Stomach (tissue), 9 donors: ENCODE results near the gene RCOR1. TPM values are rescaled to one million over a fixed set of nuclear protein-coding genes. Genes with fewer than 3 reads are reported as not detected.
"Not testable (repeated sequence)": the region's sequence is repeated elsewhere in the genome, so short reads cannot be mapped to it uniquely, and the experiment has no call there.

ENCODE experiments used
- DNase-seq, 2 donors: peaks; one replicate each; pipeline versions ENCODE4 v3.0.0 to v3.0.0-alpha.2; 2013 to 2019
- H3K27ac ChIP-seq, 5 donors: fragments of 200-600 bp in 4 of 5; sonication (generic) in 4 of 5; one replicate each; pipeline ENCODE4 v1.5.1; 2013 to 2019; ENCODE audit warnings: mild to moderate bottlenecking in 1 of 5, moderate library complexity in 1 of 5
- H3K27me3 ChIP-seq, 3 donors: fragments of 200-600 bp; sonication (generic); one replicate each; pipeline ENCODE4 v1.5.1; 2017 to 2019; ENCODE audit warnings: mixed run types in 1 of 3
- H3K36me3 ChIP-seq, 4 donors: fragments of 200-600 bp; sonication (generic); 1 replicate in 3 of 4; 2 replicates in 1 of 4; pipeline ENCODE4 v1.5.1; 2016 to 2019
- H3K4me1 ChIP-seq, 4 donors: fragments of 200-600 bp; sonication (generic); one replicate each; pipeline ENCODE4 v1.5.1; 2016 to 2019
- H3K4me3 ChIP-seq, 4 donors: fragments of 200-600 bp; sonication (generic) in 3 of 4; one replicate each; pipeline ENCODE4 v1.5.1; 2016 to 2019; ENCODE audit warnings: mild to moderate bottlenecking in 1 of 4
- H3K9me3 ChIP-seq, 4 donors: fragments of 200-600 bp; sonication (generic); one replicate each; pipeline ENCODE4 v1.5.1; 2016 to 2019
- CTCF ChIP-seq, 7 experiments: fragments of 450-650 bp in 4 of 7; fragments of 200-600 bp in 3 of 7; sonication (generic) in 3 of 7; IDR thresholded peaks; one replicate each; pipeline ENCODE4 v1.5.1; 2016 to 2019; ENCODE audit warnings: antibody characterized with exemption in 7 of 7, control low read depth in 2 of 7, mild to moderate bottlenecking in 1 of 7
- EP300 ChIP-seq: sonication (generic); formaldehyde crosslinking; IDR thresholded peaks from one replicate; pipeline ENCODE4 v1.6.1; 2017; ENCODE audit warnings: antibody characterized with exemption
- POLR2A ChIP-seq, 4 donors: fragments of 450-650 bp; IDR thresholded peaks; one replicate each; pipeline ENCODE4 v1.6.1; 2016; ENCODE audit warnings: antibody characterized with exemption in 4 of 4, control low read depth in 2 of 4, mild to moderate bottlenecking in 1 of 4, moderate library complexity in 1 of 4
- POLR2AphosphoS5 ChIP-seq, 3 donors: sonication (generic); formaldehyde crosslinking; IDR thresholded peaks; one replicate each; pipeline ENCODE4 v1.6.1; 2016; ENCODE audit warnings: antibody characterized with exemption in 3 of 3
- WGBS, 5 donors: extraction: QIAGEN DNeasy Blood & Tissue Kit in 3 of 5; methylation state at CpG; one replicate each; pipeline versions ENCODE4 v1.1.5 to v1.1.7; 2013 to 2018; 5-methylcytosine and 5-hydroxymethylcytosine counted together
- intact Hi-C: fragments of 100-400 bp; cut with DNase I; formaldehyde crosslinking; loops from one replicate; pipeline ENCODE4 v1.15.1; 2023; ENCODE audit warnings: low total_unique reads
- polyA plus RNA-seq, 3 donors: library from polyadenylated mRNA; stranded (reverse); fragments of 200-250 nt; gene quantifications; one replicate each; pipeline ENCODE4 v1.2.3, GENCODE V29; 2013
- total RNA-seq, 5 donors: library from RNA; depleted of rRNA; stranded (reverse); fragments of >200 nt; gene quantifications; one replicate each; pipeline versions ENCODE4 v1.1.0 to v1.2.3, GENCODE V29; 2014 to 2016
- donor health status: healthy with polysubstance abuse.
- donor health status: Bipolar disorder and iron deficiency.
- donor health status: healthy.

Gene RCOR1
- total and polyA plus RNA-seq, 8 donors = 4.9 to 60.7 (median 8.3) TPM

DNA sequence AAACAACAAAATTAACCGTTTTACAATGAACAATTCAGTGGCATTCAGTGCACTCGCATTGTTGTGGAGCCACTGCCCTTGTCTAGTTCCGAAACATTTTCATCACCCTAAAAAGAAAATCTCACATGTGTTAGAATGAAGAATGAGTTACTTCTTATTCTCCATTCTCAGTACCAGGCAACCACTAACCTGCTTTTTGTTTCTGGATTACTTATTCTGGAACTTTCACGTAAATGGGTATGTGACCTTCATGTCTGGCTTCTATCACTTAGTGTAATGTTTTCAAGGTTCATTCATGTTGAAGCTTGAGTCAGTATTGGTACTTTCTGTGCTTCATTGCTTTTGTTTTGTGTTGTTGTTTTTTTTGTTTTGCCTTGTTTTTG is 15.6 kb downstream of the RCOR1 start:
- 78 to 93% (median 88%) methylated on average over 4 of the region's 4 CpGs for WGBS, 5 donors
- Histone ChIP-seq H3K36me3 (peaks cover 0 to 6% (median 0%) of the 10 kb centered on the region in 4 donors), H3K27ac (no peak overlapping the region), H3K27me3 (no peaks in the 10 kb centered on the region), H3K4me3 (no peak overlapping the region), H3K9me3 (no peaks in the 10 kb centered on the region), H3K4me1 (peaks cover 0 to 53% (median 29%) of the 10 kb centered on the region in 4 donors)
- DNase-seq = no peak
- TF ChIP-seq EP300 (no peak), POLR2A (IDR thresholded peaks at IDR 0.05) (no peak), CTCF (IDR thresholded peaks at IDR 0.05) (no peak), POLR2AphosphoS5 (IDR thresholded peaks at IDR 0.05) (no peak)
- intact Hi-C loops = no loop called here

GRCh38 chr14:102610968-102611811 is 18.7 kb downstream of the RCOR1 start:
- H3K36me3 ChIP-seq = peaks cover 0 to 6% (median 0%) of the 10 kb centered on the region in 4 donors
- H3K4me1 ChIP-seq = peaks cover 0 to 26% (median 17%) of the 10 kb centered on the region in 4 donors
- no peak for DNase-seq
- no peak for TF ChIP-seq POLR2AphosphoS5 (IDR thresholded peaks at IDR 0.05)
- no peak for TF ChIP-seq EP300
- TF ChIP-seq POLR2A (IDR thresholded peaks at IDR 0.05) = no peak
- no peak for TF ChIP-seq CTCF (IDR thresholded peaks at IDR 0.05)
- H3K27ac ChIP-seq = no peak overlapping the region
- intact Hi-C loops = no loop called here
- 74 to 89% (median 77%) methylated on average over 5 of the region's 5 CpGs for WGBS, 5 donors
- H3K4me3 ChIP-seq = no peak overlapping the region
- no peaks in the 10 kb centered on the region for H3K9me3 ChIP-seq
- no peaks in the 10 kb centered on the region for H3K27me3 ChIP-seq

- intact Hi-C loops = no loop called here
- no peaks in the 10 kb centered on the region for H3K36me3 ChIP-seq
- no peaks in the 10 kb centered on the region for H3K9me3 ChIP-seq
- H3K4me1 ChIP-seq = peaks cover 12 to 27% (median 18%) of the 10 kb centered on the region in 4 donors
- no peak for DNase-seq
- H3K27ac ChIP-seq = peak overlapping the region in 2 of 5 donors; percentile 32 to 48
- H3K4me3 ChIP-seq = no peak overlapping the region
- no peaks in the 10 kb centered on the region for H3K27me3 ChIP-seq
- TF ChIP-seq CTCF (IDR thresholded peaks at IDR 0.05) (no peak), POLR2A (IDR thresholded peaks at IDR 0.05) (no peak), POLR2AphosphoS5 (IDR thresholded peaks at IDR 0.05) (no peak), EP300 (no peak)
- 92 to 97% (median 95%) methylated on average over 2 of the region's 2 CpGs for WGBS, 5 donors
Measured at GRCh38 chr14:102616318-102616717, 23.9 kb downstream of the RCOR1 start.

DNA sequence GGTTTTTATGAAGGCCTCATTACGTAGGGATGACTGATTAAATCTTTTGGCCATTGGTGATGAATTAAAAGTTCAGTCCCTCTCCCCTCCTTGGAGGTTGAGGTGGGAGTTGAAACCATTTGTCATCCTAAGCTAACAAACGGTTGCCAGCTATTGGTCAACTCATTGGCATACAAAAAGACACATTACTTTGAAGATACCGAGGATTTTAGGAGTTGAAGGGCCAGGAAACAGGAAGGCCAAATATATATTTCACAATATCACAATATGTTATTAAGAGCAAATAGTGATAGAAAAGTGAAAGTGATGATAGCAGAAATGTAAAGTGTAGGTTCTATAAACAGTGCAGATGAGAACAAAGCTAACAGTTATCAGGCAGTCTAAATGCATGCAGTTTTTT is 24.4 kb downstream of the RCOR1 start:
- TF ChIP-seq EP300 = no peak
- TF ChIP-seq POLR2AphosphoS5 (IDR thresholded peaks at IDR 0.05) = no peak
- TF ChIP-seq CTCF (IDR thresholded peaks at IDR 0.05) = no peak
- TF ChIP-seq POLR2A (IDR thresholded peaks at IDR 0.05) = no peak
- peak overlapping the region in 2 of 5 donors; percentile 48 to 49 for H3K27ac ChIP-seq
- 16 to 38% (median 27%) methylated on average over 3 of the region's 3 CpGs for WGBS, 5 donors

DNA sequence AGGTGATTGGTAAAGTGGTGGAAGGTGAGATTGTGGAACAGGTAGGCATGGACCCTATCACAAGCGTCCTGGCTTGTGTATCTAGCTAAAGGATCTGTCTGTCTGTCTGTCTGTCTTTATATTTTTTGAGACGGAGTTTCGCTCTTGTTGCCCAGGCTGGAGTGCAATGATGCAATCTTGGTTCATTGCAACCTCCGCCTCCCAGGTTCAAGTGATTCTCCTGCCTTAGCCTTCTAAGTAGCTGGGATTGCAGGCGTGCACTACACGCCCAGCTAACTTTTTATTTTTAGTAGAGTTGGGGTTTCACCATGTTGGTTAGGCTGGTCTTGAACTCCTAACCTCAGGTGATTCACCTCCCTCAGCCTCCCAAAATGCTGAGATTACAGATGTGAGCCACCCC is 26.6 kb downstream of the RCOR1 start:
- 89 to 99% (median 96%) methylated on average over 6 of the region's 6 CpGs for WGBS, 5 donors

More for the DNA sequence above, 24.4 kb downstream of the RCOR1 start:
- no peaks in the 10 kb centered on the region for H3K36me3 ChIP-seq
- H3K4me1 ChIP-seq = peaks cover 8 to 30% (median 16%) of the 10 kb centered on the region in 4 donors
- H3K4me3 ChIP-seq = no peak overlapping the region
- intact Hi-C loops = no loop called here
- peak in 1 of 2 donors; percentile 22 for DNase-seq
- no peaks in the 10 kb centered on the region for H3K9me3 ChIP-seq
- no peaks in the 10 kb centered on the region for H3K27me3 ChIP-seq

More for the DNA sequence above, 26.6 kb downstream of the RCOR1 start:
- DNase-seq, H3K4me3 ChIP-seq, H3K9me3 ChIP-seq, intact Hi-C loops, H3K27me3 ChIP-seq, H3K36me3 ChIP-seq, H3K27ac ChIP-seq: not testable (repeated sequence)
- H3K4me1 ChIP-seq = peaks cover 7 to 42% (median 17%) of the 10 kb centered on the region in 4 donors
